Cardiac fibroblast (primary cell): ENCODE results near the gene PODNL1.
"Not testable (repeated sequence)": the region's sequence is repeated elsewhere in the genome, so short reads cannot be mapped to it uniquely, and the experiment has no call there.

ENCODE experiments used
- DNase-seq, 2 donors: peaks; one replicate each; pipeline versions ENCODE4 v3.0.0 to v3.0.0-alpha.2; 2010; ENCODE audit warnings: low read depth in 2 of 2
- H3K4me3 ChIP-seq, 2 donors: replicated peaks in 1 of 2; 1 replicate in 1 of 2; 2 replicates in 1 of 2; pipeline ENCODE4 v1.5.1; 2011; ENCODE audit warnings: low read depth in 2 of 2, low read length in 2 of 2, mild to moderate bottlenecking in 2 of 2, moderate library complexity in 1 of 2
- CTCF ChIP-seq: IDR thresholded peaks from one replicate; pipeline ENCODE4 v1.5.1; 2011; ENCODE audit warnings: low read depth, mild to moderate bottlenecking, low read length, inconsistent platforms

The PODNL1 gene

DNA sequence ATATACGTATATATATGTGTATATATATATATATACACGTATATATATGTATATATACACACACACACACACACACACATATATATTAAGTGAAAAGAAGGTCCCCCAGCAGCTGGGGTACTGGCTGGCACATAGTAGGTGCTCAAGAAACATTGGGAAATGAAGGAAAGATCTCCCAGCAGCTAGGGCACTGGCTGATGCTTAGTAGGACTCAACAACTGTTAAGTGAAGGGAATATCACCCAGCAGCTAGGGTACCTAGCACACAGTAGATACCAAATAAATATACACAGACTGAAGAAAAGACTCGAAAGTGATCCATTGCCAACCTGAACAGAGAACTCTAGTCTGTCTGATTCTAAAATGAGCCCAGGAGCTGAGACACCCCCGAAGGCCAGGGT lies 12.2 kb downstream of the PODNL1 start:
- no peak overlapping the region for H3K4me3 ChIP-seq
- TF ChIP-seq CTCF = no peak
- no peak for DNase-seq

DNA sequence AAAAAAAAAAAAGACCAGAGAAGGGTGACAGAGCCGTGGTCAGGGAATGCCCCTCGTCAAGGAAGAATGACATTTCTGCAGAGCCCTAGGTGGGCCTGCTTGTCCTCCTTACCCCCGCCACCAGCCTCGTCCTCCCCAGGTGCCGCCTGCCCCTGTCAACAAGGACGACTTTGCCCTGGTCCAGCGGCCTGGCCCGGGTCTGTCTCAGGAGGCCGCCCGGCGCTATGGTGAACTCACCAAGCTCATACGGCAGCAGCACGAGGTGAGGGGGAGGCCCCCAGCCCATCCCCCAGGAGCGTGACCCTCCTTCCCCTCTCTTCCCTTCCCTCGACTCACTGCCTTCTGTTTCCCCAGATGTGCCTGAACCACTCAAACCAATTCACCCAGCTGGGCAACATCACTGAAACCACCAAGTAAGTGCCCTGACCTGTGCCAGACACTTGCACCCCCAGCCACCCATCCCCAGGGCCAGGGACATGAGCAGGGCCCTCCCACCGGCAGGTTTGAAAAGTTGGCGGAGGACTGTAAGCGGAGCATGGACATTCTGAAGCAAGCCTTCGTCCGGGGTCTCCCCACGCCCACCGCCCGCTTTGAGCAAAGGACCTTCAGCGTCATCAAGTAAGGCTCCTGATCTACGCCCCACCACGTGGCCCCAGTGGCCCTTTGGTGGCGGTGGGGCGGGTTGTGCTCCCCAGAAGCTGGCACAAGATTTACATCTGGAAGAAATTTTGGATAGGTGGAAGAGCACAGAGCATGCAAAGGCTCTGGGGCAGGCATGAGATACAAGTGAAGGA lies 14.8 kb downstream of the PODNL1 start:
- no peak for DNase-seq
- H3K4me3 ChIP-seq = no peak overlapping the region
- no peak for TF ChIP-seq CTCF

- H3K4me3 ChIP-seq, DNase-seq: not testable (repeated sequence)
These were observed 16.1 kb downstream of the PODNL1 start for GRCh38 chr19:13922118-13922517.

DNA sequence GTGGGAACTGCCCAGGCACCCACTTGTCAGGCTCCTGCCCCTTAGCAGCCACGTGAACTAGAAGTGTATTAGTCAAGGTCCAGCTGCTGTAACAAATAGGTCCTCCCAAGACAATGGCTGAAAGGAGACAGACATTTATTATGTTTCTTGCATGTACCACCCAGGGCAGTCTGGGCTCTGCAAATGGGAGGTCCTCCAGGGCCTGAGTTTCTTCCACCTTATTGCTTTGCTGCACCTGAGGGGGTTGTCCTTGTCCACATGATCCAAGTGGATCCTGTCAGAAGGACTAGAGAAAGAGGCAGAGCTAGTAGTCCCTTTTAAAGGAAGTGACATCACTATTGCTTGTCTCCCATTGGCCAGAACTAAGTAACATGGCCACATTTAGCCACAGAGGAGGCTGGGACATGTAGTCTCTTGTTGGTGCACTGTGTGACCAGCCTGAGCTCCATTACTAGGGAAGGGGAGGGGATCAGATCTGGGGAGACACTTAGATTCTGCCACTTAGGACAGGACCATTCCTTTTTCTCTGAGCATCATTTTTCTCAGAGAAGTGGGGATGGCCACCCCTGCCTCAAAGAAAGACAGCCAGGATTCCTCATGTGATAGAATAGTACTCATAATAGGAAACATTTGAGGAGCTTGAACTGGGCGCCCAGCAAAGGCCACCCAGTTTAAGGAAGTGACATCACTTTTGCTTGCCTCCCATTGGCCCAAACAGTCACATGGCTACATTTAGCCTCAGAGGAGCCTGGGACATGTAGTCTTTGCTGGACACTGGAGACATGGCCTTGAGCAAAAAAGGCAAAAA lies 17.1 kb downstream of the PODNL1 start:
- DNase-seq = peak; percentile 50 to 69
- H3K4me3 ChIP-seq = no peak overlapping the region
- no peak for TF ChIP-seq CTCF

DNA sequence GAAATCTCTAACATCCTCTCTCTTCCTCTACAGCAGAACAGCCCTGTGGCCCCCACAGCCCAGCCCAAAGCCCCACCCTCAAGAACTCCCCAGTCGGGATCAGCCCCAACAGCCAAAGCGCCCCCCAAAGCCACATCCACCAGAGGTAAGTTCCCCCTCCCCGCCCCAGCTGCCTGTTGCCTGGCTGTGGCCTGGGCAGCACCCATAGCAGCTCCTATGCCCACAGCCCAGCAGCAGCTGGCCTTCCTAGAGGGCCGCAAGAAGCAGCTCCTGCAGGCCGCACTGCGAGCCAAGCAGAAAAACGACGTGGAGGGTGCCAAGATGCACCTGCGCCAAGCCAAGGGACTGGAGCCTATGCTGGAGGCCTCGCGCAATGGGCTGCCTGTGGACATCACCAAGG lies 17.7 kb downstream of the PODNL1 start:
- no peak overlapping the region for H3K4me3 ChIP-seq
- no peak for DNase-seq
- no peak for TF ChIP-seq CTCF

DNA sequence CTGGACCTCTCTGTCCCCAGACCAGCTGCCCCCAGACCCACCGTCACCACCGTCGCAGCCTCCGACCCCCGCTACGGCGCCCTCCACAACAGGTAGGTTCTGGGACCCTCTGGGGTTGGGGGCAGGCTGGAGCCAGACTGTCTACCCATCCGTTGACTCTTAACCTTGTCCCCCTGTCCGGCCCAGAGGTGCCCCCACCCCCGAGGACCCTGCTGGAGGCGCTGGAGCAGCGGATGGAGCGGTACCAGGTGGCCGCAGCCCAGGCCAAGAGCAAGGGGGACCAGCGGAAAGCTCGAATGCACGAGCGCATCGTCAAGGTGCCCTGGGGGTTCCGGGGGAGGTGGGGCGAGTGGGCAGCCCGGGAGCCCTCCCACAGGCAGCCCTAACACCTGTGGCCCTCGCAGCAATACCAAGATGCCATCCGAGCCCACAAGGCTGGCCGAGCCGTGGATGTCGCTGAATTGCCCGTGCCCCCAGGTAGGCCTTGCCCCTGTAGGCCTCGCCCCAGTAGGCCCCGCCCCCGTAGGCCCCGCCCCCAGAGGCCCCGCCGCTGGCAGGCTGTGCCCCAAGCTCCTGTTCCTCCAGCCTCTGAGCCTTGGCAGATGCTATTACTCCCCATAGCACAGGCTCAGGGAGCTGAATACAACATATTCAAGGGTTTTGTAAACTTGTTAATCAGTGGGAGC lies 19.3 kb downstream of the PODNL1 start:
- TF ChIP-seq CTCF = no peak
- no peak for DNase-seq
- no peak overlapping the region for H3K4me3 ChIP-seq

- DNase-seq = no peak
- no peak for TF ChIP-seq CTCF
- H3K4me3 ChIP-seq = no peak overlapping the region
These were observed 20.3 kb downstream of the PODNL1 start for GRCh38 chr19:13917888-13918406.
